COLO668 (cell line): ENCODE results near the gene MPPED1.

Experiments
- DNase-seq: peaks from one replicate; lab custom pipeline; 2025; ENCODE audit not compliant: unreplicated experiment; lab: John Stamatoyannopoulos, UW

MPPED1 gene, protein sequence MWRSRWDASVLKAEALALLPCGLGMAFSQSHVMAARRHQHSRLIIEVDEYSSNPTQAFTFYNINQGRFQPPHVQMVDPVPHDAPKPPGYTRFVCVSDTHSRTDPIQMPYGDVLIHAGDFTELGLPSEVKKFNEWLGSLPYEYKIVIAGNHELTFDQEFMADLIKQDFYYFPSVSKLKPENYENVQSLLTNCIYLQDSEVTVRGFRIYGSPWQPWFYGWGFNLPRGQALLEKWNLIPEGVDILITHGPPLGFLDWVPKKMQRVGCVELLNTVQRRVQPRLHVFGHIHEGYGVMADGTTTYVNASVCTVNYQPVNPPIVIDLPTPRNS

DNA sequence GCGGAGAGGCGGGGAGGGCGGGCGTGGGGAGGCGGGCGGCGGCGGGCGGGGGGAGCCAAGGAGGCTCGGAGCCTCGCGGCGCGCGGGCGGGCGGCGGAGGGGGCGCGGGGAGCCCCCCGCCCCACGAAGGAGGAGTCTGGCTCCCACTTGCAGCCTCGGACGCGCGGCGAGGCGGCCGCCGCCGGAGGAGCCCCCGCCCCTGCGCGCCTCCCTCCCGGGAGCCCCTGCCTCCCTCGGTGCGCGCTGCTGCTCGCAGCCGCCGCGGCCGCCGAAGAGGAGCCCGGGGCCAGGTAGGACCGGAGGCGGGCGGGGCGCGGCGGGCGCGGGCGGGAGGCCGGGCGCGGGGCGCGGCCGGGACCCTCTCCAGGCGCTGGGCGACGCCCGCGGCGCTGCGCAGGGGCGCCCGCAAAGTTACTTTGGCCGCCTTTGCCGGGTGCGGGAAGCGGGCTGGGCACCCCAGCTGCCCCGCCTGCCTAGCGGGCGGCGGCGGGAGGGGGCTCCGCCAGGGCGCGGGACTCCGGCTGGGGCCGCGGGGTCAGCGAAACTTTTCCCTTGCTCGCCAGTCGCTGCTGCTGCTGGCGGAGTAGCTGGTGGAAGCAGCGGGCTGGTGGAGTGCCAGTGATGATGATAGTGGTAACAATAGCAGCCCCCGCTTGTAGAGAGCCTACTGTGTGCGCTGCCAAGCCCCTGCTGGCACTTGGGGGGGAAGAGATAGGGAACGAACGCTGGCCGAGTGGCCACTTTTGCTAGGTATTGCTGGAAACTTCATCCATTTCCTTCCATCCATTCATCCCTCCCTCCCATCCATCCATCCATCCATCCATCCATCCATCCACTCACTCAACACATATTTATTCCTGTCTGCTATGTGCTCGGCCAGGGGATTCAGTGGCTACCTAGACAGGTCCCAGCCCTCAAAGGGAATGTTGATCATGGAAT lies at the start of gene MPPED1:
Gene MPPED1 (plus strand): TSS at position 146 of the 939 bp plus-strand sequence. CDS start 12,972 bp downstream, outside the sequence.
- peak; percentile 37 for DNase-seq

DNA sequence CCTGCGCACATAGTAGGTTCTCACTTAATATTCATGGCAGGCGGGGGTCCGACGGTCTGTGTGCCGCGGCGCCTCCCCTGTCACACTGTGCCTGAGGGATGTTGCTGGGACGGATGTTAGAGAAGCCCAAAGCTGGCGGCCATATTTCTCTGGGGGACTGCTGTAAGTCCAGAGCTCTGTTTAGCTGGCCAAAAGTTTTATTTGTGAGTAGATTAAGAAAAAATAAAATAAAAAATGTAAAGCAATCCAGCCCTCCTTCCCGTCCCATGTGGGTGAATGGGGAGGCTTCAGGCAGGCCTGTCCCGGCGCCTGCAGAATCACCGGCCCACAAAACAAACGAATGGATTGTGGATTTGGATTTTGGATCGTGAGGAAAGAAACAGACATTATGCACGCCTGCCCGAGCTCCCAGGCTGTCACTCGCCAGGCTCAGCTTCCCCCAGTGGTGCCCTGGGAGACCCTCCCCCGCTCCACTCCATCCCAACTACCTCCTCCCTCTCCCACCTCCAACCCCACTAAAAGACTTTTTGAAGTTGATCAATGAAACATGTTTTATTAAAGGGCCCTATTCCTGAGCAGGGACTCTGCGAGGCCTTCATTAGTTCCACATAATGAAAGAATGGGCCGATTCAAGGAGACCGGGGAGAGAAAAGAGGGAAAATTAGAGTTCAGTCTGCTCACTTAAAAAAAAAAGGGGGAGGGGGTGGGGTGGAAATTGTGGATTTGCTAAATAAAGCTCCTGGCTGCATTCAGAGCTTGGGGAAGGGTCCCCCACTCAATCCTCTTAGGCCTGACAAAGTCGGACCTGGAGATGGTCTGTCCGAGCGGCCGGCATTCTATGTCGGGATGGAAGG lies 48.3 kb upstream of the MPPED1 start:
- DNase-seq: no peak

DNA sequence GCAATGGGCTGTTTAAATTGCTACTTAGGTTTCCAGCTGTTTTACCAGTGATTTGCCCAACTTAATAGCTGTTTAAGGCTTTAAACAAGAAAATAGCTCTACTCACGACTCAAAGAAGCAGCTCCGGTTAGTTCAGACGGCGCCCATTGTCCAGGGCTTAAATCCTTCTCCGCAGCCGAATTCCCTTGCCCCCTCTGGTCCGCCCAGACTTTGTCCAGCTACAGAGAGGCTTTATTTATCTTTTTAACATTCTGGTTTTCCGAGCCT lies 47.7 kb upstream of the MPPED1 start:
- DNase-seq: no peak

DNA sequence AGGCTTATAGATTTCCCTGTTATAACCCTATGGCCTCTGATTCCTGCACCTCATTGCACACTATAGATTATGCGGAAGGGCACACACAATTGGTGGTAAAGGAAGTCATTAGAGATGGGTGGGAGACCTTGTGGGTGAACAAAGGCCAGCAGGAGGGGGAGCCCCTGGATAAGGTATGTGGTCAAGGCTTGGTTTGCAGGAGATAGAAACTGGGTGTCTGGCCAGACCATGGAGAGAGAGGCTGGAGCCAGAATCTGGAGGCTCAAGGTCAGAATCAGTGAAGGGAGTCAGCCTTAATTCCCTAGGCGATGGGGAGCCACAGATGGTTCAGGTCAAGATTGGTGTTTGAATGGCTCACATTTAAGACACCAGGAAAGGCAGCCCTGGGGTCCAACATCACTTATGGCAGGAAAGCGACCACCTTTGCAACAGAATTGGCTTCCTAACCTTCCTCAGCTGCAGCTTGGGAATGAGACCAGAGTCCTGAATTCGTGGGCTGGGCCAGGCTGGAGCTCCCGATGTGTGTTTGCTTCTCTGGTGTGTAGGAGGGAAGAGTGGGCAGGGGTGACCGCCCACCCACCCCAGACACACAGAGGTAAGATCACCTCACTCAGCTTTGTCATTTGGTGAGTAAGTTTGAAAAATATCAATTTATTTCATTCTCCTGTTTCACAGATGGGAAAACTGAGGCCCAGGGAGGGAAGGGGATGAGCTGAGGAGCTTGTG lies 45.9 kb upstream of the MPPED1 start:
- DNase-seq: no peak

DNA sequence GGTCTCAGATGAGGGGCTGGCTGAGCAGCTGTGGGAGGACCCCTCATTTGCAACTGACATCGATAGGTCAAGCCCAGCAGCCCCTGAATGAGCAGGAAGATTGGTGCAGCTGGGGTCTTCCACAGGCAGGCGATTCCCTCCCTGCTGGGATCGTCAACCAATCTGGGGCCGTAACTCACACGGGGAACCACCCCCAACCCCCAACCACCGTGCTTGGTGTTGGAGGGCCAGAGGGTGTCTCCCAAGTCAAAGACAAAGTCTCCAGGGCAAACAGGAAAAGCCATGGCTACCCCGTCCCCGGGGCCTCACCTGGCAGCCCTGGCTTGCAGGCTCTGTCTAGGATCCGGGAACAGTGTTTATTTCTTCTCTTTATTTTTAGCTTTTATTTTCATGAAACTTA lies 41.8 kb upstream of the MPPED1 start:
- DNase-seq: no peak

DNA sequence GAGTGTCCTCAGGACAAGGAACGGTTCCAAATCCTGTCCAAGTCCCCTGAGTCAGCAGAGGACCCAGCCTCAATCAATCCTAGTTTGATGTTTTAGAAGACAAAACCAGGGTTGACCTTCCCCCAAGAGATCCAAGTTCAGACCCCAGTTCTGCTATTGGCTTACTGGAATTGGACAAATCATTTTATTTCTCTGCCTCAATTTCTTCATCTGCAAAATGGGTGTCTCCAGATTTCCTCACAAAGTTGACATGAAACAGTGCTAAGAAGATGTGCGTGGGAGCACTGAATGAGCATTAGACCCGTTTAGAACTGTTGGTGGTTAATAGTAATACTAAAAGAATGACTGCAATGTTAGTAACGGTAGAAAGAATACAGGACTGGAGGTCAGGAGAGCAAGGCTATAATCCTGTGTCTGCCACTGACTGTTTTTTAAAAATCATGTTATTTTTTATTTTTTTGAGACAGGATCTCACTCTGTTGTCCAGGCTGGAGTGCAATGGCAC lies 35.8 kb upstream of the MPPED1 start:
- DNase-seq: no peak

DNA sequence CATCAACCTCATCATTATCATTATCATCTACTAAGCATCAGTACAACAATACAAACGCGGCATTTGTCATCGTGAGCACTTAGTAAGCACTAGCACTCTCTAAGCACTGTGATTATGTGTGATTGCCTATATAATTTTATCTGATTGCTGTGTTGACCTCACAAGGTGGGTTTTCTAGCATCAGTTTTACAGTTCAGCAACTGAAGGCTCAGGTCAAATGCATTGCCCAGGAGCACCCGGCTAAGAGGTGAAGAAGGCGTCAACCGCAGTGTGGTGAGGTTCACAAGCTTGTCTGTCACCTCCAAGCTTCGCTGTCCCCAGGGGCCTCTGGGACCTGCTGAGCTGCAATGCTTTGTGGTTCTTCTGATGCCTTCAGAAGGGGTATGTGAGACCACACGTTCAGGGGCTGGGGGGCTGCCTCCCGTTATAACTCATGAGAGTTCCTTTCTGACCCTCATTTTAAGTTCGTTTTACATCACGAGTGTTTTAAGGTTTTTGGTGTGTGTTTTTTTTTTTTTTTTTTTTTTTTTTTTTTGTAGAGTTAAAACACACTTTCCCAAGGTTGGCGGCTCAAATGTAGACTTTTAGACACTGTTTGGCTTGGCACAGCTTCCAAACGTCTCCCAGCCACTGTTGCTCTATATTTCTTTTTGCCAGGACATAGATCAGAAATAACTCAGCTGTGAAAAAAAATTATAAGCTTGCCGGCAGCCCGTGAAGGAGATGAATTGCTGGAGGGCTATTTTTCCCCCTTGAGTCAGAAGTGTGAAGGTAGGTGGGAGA lies 34.9 kb upstream of the MPPED1 start:
- DNase-seq: no peak

DNA sequence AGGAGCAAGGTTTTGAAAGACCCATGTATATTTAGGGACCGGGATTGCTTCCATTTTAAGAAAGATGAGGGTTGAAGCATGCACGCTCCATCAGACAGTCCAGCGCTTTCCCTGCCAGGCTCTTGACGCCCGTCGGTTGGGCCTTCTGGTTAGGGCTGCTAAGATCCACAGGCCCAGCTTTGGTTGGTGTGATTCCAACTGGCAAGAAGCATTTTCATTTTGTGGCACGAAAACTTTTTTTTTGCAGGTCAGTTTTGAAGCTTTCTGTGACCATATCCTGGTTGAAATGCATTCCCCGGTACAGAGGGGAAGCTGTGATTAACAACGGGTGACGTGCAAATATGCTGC lies 34.3 kb upstream of the MPPED1 start:
- no peak for DNase-seq

DNA sequence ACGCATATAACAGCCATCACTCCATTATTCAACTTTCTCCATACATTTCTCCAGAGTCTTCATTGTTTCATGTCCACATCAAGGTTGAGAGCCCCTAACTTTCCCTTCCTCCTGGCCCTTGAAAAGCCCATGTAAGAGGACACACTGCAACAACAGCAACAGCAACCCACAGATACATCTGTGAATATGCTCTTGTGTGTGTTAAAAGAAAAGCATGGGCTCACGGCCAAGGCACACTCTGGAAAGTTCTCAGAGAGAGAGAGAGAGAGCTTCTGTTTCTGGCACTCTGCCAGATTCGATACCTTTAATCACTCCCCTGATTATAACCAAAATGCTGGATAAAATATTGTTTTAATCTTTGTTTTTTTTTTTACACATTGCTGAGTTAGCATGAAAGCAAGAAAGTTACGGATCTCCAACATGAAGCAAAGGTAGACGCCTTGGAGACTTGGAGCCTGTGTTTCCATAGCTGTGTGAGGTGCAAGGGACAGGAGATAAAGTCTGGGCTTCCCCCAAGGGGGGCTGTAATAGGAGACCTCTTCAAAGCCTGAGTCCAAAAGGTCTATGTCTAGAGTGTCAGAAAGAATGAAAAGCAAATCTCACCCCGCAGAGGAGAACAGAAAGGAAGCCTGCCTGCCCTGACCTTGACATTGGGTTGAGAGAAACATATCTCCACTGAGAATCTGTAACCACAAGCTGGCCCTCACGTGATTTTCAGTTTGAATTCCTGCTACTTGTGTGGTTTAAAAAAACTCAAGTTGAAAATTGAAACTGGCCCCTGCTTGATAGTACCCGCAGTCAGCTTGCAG lies 33.7 kb upstream of the MPPED1 start:
- no peak for DNase-seq

DNA sequence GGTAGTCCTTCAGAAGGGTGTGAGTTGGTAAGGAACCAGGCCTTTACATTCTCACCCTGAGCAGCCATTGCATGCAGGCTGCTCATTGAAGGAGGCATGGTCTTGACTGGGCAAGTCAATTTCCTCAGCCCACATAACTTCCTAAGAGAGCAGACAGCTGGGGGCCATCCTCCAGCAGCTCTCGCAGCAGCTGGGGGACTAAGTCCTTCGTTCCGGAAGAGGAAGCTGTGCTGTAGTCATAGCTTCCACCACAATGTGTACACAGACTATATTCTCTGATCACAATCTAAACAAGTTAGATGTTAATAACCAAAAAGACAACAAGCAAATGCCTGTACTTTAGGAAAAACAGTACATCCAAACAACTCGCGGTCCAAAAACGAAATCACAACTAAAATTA lies 30.1 kb upstream of the MPPED1 start:
- DNase-seq: no peak

DNA sequence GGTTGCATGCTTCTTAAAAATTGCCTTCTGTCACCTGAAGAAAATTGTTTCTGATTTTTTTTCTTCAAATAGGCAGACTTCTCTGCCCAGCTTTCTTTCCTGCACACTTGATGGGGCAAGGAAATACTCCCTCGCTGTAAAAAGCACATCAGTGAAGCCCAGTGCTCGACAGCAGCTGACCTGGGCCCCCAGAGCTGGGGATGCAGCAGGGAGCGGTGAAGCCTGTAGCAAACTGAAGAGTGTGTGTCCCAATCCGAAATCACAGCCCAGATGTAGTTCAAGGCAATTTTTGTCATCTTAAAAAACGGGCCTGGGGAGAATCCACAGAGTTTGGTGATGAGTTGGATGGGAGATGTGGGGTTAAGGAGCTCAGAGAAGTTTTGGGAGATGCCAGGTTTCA lies 27.0 kb upstream of the MPPED1 start:
- DNase-seq: no peak

DNA sequence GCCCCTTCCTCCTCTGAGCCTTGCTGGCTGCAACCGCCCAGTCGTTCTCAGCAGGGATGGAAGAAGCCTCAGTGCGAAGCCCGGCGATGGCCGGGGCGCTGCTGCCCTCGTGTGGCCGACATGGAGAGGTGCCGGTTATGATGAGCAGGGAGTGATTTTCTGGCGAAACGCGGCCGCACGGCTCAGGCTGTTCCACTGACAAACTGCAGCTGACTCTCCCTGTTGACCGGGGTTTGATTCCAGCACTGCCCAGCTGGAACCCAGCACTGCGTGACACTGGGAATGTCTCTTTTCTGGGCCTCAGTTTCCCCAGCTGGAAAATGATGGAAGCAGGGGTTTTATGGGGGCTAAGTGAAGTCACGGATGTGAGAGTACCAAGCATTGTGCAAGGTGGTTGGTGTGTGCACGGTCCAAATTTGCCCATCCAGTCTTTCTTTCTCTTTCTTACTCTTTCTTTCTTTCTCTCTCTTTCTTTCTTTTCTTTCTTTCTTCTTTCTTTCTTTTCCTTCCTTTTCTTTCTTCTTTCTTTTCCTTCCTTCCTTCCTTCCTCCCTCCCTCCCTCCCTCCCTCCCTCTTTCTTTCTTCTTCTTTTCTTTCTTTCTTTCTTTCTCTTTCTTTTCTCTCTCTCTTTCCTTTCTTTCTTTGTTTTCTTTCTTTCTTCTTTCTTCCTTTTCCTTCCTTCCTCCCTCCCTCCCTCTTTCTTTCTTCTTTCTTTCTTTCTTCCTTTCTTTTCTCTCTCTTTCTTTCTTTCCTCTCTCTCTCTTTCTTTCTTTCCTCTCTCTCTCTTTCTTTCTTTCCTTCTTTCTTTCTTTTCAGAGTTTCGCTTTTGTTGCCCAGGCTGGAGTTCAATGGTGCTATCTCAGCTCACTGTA lies 25.8 kb upstream of the MPPED1 start:
- peak; percentile 78 for DNase-seq

DNA sequence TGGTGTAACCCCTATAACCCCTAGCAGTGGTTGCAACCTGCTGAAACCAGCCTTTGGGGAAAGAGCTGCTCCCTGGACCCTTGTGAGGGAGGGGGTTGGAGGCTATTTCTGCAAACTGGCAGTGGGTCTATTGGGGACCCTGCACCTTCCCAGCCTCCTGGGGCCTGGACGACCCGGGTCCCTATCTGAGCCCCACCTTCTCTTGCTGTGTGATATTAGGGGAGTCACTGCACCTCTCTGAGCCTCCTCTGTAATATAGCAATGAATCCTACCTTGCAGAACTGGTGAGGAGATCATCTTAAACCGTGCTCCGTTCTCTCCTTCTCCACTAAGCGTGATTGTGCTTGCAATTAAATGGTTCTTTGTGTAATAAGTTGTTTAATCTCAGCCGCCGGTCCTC lies 24.0 kb upstream of the MPPED1 start:
- no peak for DNase-seq

DNA sequence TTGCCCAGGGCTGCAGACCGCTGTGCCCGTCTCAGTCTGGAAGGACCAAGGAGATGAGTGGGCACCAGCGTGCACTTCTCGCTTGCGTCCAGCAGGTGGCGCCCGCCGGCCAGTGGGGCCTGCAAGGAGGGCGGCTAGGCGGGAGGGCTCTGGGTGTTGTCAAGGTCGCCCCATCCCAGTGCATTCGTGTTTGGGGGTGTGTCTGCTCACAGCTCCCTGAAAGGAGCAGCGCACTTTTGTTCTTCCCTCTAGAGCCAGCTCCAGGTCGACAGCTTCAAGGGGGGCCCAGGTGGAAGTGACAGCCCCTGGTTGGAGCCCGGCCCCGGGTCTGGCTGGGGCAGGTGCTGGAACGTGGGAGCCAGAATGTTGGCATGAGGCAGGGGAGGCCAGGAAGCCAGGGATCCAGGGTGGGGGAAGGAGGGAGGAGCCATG lies 23.4 kb upstream of the MPPED1 start:
- DNase-seq: peak; percentile 81

DNA sequence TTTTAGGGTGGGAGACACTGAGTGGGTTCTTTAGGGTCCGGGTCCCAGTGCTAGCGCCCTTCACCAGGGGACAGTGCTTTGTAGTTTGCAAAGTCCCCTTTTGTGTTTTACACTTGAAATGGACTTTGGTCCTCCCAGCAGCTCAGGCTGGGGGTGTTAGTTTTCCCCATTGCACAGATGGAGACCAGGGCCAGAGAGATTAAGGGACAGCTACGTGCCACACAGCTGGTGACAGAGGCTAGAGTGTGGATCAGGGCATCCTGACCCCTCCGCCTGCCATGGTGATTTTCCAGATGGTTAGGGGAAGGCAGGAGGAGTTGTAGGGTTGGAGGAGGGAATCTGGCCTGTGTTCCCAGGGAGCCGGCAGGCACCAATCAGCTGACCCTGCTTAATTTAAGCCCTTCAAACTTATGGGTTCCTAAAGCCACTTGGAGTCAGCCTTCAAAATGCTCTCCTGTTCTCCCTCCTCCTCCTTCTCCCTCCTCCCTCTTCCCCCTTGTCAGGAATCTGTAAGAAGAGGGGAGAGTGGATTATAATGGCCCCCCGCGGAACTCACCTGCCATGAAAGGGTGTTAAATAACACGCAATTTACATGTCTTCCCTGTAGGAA lies 22.5 kb upstream of the MPPED1 start:
- no peak for DNase-seq

DNA sequence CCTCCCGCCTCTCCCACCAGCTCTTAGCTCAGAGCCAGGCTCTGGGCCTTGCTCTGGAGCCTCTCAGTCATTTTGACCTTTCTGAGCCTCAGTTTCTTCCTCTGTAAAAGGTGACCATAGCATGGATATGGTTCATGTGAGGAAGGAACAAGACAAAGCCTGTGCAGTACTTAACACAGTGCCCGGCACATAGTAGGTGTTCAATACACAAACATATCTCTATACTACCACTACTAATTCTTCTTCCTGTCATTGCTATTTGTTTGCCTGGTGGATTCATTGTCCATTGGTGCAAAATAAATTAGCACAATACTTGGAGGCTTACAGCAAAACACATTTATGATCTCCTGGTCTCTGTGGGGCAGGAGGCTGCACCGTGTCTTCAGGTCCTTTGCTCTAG lies 21.6 kb upstream of the MPPED1 start:
- DNase-seq: no peak

DNA sequence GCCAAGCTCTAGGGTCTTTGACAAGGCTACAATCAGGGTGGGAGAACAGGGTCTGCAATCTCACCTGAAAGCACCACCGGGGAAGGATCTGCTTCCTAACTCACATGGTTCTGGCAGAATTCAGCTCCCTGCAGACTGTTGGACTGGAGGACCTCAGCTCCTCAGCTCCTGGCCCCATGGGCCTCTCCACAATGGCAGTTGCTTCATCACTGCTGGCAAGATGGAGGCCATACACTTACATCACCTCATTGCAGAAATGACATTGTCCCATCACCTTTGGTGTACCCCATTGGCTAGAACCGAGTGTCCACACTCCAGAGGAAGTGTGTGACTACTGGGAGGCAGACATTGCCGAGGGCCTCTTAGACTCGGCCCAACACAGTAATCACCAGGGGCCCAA lies 20.9 kb upstream of the MPPED1 start:
- no peak for DNase-seq

DNA sequence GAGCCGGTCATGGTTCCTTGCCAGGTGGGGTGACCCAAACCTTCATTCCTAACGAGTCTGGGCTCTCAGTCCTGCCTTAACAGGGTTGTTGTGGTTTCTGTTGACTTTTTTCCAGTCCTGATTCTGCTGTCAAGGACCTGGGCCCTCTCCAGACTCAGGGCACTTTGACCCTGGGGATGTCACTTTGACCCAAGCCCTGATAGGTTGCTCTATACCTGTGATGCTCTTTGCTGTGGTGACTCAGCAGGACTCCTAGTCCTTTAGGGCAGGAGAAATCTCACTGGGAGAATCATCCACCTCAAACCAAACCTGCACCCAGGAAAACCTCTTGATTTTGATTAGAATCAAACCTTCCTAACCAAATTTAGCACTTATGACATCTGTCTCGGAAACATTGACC lies 20.5 kb upstream of the MPPED1 start:
- no peak for DNase-seq
